GM18520 (cell line): Measurements from ENCODE around the gene MOGAT3.

Source experiments
- ATAC-seq: cut with Tn5 transposase; IDR thresholded peaks from one replicate; pipeline ENCODE4 v1.9.1; 2021; ENCODE audit not compliant: unreplicated experiment

Gene MOGAT3

DNA sequence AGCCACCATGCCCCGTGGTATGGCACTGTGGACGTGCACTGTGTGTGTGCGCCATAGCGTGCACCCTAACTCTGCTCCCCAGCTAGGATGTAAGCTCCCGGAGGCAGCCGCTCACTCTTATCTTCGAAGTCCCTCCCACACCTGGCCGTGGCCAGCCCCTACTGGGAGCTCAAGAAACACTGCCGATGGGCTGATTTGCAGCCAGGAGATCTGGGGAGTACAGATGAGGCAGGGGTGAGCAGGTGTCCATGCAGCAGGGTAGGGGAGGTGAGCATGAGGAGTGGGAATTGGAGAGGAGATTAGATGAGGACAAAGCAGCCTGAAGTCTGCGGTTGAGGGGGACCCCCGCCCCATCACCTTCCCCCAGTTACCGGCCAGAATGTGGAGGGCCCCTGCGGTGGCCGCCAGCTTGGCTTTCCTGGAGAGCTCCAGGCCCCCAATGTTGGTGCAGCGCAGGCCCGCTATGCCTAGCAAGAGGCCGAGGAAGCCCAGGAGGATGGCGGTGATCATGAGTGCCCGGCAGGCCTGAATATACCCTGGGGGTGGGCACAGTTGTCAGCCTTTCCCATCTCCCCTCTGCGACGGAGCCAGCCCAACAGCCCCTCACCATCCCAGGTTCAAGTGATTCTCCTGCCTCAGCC is 33.2 kb upstream of the MOGAT3 start:
- ATAC-seq = no peak

DNA sequence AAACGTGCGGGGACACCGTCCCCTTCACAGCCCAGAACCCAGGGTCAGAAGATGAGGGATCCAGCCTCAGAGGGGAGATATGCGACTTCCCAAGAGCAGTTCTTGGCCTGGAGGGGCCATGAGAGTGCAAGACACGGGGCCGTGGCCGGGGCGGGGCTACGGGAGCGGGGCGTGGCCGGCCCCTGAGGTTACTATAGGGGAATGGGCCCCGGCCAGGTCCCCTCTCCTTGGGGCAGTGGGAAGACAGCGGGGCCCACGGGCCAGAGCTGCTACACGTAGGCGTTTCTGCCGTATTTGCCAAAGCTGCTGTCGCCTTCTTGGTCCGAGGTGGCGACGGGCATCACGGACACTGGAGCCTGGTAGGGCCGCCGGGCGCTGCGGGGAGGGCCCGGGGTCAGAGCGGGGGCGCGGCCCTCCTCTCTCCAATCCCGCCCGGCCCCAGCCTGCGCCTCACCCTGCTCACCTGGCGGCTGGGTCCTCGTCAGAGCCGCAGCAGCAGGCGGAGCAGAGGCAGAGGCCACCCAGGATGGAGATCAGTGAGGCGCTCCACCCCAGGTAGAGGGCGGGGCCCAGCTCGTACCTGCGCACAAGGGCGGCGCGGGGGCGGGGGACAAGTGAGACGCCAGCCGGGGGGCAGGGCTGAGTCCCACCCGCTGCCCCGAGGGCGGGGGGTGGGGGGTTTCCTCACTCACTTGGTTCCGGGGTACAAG is 31.5 kb upstream of the MOGAT3 start:
- ATAC-seq = no peak

DNA sequence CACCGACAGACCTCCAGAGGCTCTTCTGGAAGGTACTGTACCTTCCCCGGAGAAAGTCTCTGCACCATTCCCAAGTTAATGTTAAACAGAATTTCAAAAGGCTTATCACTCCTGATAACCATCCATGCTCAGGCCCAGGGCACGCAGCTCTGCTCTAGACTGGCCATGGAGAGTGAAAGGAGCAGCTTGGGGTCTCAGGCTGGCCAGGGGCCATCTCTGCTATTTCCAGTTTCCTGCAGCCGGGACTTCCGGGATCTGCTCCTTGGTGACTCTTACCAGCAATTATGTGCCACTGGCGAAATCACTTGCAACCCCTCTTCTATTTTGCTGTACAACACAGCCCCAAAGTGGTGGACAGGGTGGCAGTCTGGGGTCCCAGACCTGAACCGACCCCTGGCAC is 30.8 kb upstream of the MOGAT3 start:
- ATAC-seq = no peak

GRCh38 chr7:101226721-101227120 is 25.9 kb upstream of the MOGAT3 start:
- no peak for ATAC-seq

- ATAC-seq = no peak
Measured at GRCh38 chr7:101225650-101226049, 24.8 kb upstream of the MOGAT3 start.

GRCh38 chr7:101223528-101223927 is 22.7 kb upstream of the MOGAT3 start:
- no peak for ATAC-seq

DNA sequence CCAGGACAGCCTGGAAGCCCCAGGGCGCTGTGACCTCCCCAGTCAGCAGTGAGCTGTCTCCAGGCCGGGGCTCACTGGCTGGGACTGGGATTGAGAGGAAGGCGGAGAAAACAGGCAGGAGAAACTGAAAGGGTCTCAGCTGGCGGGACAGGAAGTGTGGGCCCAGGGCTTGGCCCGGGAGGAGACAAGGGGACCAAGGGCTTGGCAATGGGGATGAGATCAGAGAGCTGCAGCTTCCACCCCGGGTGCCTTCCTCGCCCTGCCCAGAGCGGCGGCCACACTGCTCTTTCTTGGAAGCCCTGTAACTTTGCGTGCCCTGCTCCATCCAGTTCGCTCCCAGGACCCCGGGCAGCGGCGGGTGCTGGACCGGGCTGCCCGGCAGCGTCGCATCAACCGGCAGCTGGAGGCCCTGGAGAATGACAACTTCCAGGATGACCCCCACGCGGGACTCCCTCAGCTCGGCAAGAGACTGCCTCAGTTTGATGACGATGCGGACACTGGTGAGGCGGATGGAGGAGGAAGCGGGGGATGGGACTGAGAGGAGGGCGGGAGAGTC is 21.5 kb upstream of the MOGAT3 start:
- no peak for ATAC-seq

DNA sequence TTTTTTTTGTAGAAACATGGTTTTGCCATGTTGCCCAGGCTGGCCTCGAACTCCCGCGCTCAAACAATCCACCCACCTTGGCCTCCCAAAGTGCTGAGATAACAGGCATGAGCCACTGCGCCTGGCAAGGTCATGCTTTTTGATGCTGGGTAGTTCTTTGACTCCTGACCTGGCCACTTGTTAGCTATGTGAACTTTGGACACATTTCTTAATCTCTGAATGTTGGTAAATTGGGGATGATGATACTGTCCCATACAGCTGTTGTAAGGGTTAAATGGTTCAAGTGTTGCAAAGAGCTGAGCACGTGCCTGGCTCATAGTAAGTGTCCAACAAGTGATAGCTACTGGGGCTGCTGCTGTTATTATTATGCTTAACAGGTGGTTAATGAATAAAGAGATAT is 19.5 kb upstream of the MOGAT3 start:
- ATAC-seq = no peak

GRCh38 chr7:101218236-101219125 is 17.6 kb upstream of the MOGAT3 start:
- ATAC-seq = peak; percentile 9

DNA sequence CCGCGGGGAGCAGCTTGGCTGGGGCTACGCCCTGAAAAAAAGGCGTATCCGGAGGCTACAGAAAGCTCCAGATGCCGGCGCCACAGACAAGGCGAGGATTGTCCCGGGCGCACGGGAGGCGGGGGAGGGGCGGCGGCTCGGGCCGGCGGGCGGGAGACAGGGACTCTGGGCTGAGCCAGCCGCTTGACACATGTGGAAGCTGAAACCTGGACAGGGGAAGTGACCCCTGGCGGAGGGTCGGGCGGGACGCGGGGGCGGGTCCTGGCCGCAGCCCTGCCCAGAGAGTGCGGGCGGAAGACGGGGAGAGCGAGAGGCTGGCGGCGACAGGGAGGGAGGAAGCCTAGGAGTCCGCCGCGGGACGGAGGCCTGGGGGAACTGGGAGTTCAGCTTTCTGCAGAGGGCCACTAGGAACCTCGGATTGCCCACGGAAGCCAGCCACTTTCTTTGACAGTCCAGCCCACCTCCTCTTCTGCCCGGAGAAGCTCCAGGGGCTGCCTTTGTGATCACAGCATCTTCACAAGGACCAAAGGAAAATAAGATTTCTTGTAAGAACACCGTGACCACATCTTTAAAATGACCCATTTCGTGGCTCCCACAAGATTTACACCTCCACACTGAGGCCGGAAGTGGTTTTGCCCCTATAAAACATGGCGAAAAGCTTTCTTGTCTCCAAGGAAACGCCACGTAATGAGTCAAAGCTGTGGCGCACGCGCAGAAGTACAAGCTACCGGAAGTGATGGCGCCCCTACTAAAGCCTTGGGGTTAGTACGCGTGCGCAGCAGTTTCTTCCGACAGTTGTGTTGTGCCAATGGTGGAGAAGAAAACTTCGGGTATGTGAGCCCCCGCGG is 16.8 kb upstream of the MOGAT3 start, which contains the start of the genes PLOD3 and ZNHIT1:
Gene PLOD3 (minus strand): TSS at position 194 of the 848 bp plus-strand sequence. CDS start 307 bp downstream, outside the sequence.
Gene ZNHIT1 (plus strand): TSS at position 778 of the 848 bp plus-strand sequence. CDS start 31 bp downstream, at position 809.
- peak; percentile 51 for ATAC-seq

DNA sequence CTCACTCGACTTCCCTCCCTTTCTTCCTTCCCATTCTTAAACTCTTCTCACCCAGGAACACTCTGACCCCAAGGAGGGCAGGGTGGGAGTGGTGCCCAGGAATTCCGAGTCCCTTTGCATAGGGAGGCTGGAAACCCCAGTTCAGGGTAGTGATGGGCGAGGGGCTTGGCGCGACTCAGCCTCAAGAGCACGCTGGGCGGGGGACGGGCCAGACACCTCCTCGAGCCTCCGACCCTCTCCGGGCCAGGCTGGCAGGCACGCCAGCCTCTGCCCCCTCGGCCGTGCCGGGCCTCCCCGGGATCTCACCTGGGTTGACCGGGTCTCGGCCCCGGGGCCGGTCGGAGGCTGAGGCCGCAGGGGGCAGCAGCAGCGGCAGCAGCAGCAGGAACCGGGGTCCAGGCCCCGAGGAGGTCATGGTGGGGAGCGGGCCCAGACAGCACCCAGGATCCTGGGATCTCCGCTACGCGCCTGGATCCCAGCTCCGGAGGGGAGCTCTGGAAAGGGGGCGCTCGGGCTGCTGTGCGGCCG is 16.1 kb upstream of the MOGAT3 start:
- ATAC-seq = peak; percentile 12

DNA sequence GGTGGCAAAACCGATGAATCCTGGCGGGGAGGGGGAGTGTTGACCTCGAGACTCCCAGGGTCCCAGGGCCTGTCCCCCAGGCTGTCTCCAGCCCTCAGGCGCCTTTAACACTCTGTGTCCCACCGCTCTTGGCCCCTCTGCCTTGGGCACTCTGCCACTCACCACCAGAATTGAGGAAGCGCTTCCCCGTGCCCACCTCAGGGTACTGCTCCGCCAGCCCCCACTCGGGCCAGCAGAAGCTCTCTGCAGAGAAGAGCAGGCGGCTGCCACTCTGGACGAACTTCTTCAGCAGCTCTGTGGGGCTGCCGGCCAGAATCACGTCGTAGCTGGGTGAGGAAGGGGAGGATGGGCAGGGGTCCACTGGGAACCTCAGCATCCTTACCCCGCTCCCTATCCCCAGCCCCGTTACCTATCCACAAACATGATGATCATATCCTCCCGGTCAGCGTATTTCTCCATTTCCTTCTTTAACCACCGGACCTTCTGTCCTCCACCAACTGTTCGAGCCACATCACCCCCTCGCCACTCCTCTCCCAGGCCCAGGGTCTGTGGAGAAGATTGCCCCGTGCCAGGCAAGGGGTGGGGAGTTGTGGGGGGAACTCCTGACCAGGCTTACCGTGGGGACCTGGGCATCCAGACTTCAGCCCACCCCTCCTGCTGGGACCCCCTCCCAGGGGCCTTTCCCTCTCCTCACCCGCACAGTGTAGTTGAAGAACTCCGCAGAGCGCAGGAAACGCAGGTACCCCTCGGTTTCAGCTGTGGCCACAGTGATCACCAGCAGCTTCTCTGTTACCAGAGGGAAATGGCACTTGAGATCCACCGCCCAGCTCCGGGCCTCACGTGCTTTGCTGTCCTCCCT is 15.4 kb upstream of the MOGAT3 start:
- ATAC-seq = no peak

DNA sequence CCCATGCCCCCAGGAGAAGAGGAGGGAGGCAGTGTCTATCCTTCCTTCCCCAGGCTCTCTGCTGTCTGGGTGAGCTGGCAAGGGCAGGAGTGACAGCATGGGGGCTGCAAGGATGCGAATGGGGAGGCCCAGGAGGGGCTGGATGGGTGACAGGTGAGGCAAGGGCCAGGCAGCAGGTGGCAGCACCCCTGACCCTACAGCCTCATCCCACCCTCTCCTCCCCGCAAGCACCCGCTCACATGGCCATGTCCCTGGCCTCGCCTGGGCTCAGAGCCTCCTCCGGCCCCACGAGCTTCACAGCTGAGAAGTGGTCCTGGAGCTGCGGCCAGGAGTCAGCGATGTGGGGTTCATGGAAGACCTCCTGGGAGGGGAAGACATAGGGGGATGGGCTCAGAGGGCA is 11.2 kb upstream of the MOGAT3 start:
- no peak for ATAC-seq

DNA sequence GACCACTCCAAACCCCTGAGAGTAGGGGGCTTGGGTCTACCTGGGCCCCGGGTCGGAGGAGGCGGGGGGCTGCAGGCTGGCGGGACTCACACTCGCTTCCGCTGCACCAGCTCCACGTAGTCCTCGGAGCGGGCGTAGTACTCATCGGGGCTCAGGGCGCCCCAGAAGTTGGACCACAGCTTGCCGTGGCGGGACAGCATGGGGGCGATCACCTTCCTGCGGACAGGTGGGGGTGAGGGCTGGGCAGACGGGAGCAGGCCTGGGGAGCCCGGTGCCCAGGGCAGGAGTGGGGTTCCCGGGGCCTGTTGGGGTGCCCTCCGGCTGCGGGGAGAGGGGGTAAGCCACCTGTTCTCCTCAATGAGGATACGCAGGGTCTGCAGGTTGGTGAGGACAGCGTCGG is 10.7 kb upstream of the MOGAT3 start:
- no peak for ATAC-seq

- no peak for ATAC-seq
Measured at GRCh38 chr7:101210143-101210542, 9.3 kb upstream of the MOGAT3 start.

DNA sequence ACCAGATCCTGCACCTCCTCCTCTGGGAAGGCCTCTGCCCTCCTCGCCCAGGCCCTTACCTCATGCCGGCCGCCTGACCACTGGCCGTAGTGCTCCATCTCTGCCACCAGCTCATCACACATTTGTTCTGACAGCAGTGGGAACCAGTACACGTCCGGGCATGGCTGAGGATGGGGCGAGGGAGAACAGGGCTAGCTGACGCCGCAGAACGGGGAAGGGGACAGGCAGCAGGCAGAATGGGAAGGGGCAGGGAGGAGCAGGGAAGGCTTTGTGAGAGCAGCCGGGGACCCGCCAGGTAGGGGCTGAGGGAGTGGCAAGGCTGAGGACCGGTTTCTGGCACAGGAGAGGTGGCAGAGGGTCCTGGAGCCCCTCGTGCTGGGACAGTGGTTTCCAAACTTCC is 8.0 kb upstream of the MOGAT3 start:
- no peak for ATAC-seq

- ATAC-seq = no peak
Measured at GRCh38 chr7:101207459-101207858, 6.6 kb upstream of the MOGAT3 start.

GRCh38 chr7:101206665-101207042 is 5.8 kb upstream of the MOGAT3 start:
- ATAC-seq = no peak
